ENCODE measurements around the gene CSTF3.
A peak's percentile ranks its signal among the peaks of the same experiment; 100 is the strongest.
"Not testable (repeated sequence)": the region's sequence is repeated elsewhere in the genome, so short reads cannot be mapped to it uniquely, and the experiment has no call there.

The CSTF3 gene

GRCh38 chr11:33177676-33178336 is 16.5 kb upstream of the CSTF3 start:
- TF ChIP-seq, protein P1, sequence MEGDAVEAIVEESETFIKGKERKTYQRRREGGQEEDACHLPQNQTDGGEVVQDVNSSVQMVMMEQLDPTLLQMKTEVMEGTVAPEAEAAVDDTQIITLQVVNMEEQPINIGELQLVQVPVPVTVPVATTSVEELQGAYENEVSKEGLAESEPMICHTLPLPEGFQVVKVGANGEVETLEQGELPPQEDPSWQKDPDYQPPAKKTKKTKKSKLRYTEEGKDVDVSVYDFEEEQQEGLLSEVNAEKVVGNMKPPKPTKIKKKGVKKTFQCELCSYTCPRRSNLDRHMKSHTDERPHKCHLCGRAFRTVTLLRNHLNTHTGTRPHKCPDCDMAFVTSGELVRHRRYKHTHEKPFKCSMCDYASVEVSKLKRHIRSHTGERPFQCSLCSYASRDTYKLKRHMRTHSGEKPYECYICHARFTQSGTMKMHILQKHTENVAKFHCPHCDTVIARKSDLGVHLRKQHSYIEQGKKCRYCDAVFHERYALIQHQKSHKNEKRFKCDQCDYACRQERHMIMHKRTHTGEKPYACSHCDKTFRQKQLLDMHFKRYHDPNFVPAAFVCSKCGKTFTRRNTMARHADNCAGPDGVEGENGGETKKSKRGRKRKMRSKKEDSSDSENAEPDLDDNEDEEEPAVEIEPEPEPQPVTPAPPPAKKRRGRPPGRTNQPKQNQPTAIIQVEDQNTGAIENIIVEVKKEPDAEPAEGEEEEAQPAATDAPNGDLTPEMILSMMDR (IDR thresholded peaks at IDR 0.05; ENCODE audit: low read depth, low read length): no peak
- no peak overlapping the region for H3K4me3 ChIP-seq (ENCODE audit: low read depth, low read length)

- H3K4me3 ChIP-seq (ENCODE audit: low read depth, low read length): not testable (repeated sequence)
These were observed 15.5 kb upstream of the CSTF3 start for GRCh38 chr11:33176760-33177159.

DNA sequence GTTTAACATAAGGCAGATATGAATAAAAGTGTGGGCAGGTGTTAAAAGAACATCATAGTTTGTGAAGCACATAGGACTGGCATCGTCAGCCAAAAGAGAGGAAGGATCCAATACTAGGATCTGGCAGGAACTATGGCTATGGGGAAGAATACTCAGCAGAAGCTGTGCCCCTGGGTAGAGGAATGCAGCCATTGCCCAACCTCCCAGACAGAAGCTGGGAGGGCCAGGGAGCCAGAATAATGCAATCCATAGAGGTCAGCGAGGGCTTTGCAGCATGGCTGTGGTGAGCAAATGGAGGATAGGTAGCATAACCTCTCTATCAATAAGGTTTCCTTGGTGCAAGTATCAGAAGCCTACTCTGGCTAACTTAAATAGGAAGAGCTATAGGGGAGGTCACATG is 11.7 kb upstream of the CSTF3 start:
- TF ChIP-seq, protein P1 (IDR thresholded peaks at IDR 0.05; ENCODE audit: low read depth, low read length): no peak
- no peak overlapping the region for H3K4me3 ChIP-seq (ENCODE audit: low read depth, low read length)

GRCh38 chr11:33172345-33172744 is 11.1 kb upstream of the CSTF3 start:
- TF ChIP-seq, protein P1 (IDR thresholded peaks at IDR 0.05; ENCODE audit: low read depth, low read length): no peak
- H3K4me3 ChIP-seq (ENCODE audit: low read depth, low read length): no peak overlapping the region

GRCh38 chr11:33171251-33171650 is 10.0 kb upstream of the CSTF3 start:
- no peak overlapping the region for H3K4me3 ChIP-seq (ENCODE audit: low read depth, low read length)
- TF ChIP-seq, protein P1 (IDR thresholded peaks at IDR 0.05; ENCODE audit: low read depth, low read length): no peak

DNA sequence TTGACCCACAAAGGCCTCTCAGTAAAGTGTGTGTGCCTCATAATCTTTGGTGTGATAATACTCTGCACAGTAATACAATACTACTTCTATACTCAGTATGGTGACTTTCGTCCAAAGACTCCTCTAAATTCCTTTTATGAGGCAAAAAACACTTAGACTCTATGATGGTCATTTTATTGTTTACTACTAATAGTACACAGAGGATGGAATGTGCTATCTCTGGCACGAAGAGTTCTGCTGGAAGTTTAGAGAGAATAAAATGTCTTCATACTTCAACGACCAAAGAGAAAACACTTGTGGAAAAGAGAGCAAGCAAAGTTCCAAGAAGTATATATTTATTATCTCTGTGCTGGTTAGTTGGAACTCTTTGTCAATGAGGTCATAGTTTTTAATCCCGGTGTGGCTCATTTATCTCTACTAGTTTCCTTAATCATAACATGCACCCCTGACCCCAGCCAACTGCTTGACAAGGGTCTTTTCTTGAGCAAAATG is 7.5 kb upstream of the CSTF3 start:
- TF ChIP-seq, protein P1 (IDR thresholded peaks at IDR 0.05; ENCODE audit: low read depth, low read length): no peak
- no peak overlapping the region for H3K4me3 ChIP-seq (ENCODE audit: low read depth, low read length)

GRCh38 chr11:33162831-33163230 is 1.6 kb upstream of the CSTF3 start:
- TF ChIP-seq, protein P1 (IDR thresholded peaks at IDR 0.05; ENCODE audit: low read depth, low read length): no peak

GRCh38 chr11:33160587-33160986 is 693 bp downstream of the CSTF3 start:
- TF ChIP-seq, protein P1 (IDR thresholded peaks at IDR 0.05; ENCODE audit: low read depth, low read length): no peak
- peak overlapping the region; percentile 94 for H3K4me3 ChIP-seq (ENCODE audit: low read depth, low read length)

More at GRCh38 chr11:33162831-33163230, 1.6 kb upstream of the CSTF3 start:
- no peak overlapping the region for H3K4me3 ChIP-seq (ENCODE audit: low read depth, low read length)
